ENCODE data around the gene RORC.
"Not testable (repeated sequence)": the region's sequence is repeated elsewhere in the genome, so short reads cannot be mapped to it uniquely, and the experiment has no call there.

The RORC gene

DNA sequence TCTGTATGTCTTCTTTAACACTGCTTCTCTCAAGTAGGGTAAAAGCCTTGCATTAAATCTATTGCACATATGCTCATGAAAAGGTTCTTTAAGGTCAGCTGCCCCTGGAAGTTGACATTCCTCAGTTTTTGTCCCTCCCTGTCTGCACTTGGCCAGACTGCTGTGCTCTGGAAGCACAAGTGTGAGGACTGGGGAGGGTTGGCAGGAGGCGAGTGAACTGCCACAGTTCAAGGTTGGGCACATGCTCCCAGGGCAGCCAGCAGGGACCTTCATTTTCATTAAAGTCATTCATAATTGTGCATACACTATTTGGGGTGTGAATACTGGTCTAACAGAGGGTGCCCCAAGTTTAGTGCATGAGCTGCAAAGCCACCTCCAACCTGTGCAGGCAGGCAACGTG lies 32.8 kb upstream of the RORC start:
- H3K4me3 ChIP-seq (ENCODE audit: low read depth, low read length) = no peak overlapping the region
- TF ChIP-seq, protein P1, sequence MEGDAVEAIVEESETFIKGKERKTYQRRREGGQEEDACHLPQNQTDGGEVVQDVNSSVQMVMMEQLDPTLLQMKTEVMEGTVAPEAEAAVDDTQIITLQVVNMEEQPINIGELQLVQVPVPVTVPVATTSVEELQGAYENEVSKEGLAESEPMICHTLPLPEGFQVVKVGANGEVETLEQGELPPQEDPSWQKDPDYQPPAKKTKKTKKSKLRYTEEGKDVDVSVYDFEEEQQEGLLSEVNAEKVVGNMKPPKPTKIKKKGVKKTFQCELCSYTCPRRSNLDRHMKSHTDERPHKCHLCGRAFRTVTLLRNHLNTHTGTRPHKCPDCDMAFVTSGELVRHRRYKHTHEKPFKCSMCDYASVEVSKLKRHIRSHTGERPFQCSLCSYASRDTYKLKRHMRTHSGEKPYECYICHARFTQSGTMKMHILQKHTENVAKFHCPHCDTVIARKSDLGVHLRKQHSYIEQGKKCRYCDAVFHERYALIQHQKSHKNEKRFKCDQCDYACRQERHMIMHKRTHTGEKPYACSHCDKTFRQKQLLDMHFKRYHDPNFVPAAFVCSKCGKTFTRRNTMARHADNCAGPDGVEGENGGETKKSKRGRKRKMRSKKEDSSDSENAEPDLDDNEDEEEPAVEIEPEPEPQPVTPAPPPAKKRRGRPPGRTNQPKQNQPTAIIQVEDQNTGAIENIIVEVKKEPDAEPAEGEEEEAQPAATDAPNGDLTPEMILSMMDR (IDR thresholded peaks at IDR 0.05; ENCODE audit: low read depth, low read length) = no peak

DNA sequence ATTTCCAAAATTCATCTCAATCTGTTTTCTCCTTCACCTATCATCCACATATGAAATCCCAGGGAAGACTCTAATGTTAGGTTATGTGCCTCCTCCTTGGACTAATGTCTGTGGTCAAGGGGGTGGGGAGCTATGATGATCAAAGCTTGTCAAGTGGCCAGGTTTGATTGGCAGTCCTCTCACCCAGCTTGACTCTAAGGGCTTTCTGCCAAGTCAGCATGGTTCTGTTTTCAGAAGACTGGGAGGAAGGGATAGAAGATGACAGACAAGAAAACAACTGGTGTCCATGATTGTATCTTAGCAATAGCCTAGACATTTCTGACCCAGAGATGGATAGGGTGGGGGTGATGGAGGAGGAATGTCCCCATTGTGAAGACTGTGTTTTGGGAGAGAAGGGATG lies 31.0 kb upstream of the RORC start:
- TF ChIP-seq, protein P1 (IDR thresholded peaks at IDR 0.05; ENCODE audit: low read depth, low read length) = no peak
- no peak overlapping the region for H3K4me3 ChIP-seq (ENCODE audit: low read depth, low read length)

DNA sequence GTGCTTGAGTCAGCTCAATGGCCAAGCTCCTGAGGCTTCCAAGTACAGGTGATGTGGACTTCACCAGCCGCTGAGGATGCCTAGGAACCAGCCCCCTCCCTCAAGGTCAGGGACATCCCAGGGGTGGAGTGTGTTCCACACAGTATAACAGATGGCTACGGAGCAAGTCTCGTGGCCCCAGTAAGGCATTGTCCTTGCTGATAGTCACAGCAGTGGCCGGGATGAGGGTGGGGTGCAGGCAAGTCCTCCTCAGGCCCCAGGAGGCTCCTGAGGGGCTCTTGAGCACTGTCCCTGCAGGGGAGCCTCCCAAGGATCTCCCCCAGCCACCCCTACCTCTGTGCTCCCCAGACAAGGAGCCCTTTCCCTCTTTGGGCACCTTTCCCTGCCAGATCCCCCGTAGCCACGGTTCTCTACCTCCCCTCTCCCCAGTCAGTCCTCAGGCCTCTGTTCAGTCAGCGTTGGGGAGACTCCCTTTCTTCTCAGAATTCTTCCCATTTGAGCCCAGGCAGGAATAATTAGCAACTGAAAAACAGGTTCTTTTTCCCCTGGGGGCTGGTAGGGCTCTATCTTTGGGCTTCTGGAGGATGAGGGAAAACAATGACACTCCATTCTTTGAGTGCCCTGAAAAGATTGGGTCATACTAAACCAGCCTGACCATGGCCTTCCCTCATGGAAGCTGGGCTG lies 29.0 kb upstream of the RORC start:
- H3K4me3 ChIP-seq (ENCODE audit: low read depth, low read length) = no peak overlapping the region
- TF ChIP-seq, protein P1 (IDR thresholded peaks at IDR 0.05; ENCODE audit: low read depth, low read length) = no peak

DNA sequence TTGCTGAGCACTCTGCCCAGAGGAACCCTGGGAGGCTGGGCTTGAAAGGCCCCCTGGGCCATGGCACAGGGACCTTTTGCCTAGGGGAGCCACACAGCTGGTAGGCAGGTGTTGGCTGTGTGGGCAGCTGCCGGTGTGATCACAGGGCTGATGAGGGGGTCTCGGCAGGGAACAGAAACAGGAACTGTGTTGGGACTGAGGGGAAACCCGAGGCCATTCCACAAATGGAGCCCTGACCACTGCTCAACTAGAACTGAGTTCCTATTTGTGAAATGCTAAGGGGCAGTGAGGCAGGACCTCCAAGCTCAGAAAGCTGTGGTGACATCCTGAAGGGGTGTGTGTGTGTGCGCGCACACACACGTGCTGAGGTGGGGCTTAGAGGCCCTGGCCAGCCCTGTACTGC lies 28.3 kb upstream of the RORC start:
- TF ChIP-seq, protein P1 (IDR thresholded peaks at IDR 0.05; ENCODE audit: low read depth, low read length) = no peak
- H3K4me3 ChIP-seq (ENCODE audit: low read depth, low read length) = no peak overlapping the region

DNA sequence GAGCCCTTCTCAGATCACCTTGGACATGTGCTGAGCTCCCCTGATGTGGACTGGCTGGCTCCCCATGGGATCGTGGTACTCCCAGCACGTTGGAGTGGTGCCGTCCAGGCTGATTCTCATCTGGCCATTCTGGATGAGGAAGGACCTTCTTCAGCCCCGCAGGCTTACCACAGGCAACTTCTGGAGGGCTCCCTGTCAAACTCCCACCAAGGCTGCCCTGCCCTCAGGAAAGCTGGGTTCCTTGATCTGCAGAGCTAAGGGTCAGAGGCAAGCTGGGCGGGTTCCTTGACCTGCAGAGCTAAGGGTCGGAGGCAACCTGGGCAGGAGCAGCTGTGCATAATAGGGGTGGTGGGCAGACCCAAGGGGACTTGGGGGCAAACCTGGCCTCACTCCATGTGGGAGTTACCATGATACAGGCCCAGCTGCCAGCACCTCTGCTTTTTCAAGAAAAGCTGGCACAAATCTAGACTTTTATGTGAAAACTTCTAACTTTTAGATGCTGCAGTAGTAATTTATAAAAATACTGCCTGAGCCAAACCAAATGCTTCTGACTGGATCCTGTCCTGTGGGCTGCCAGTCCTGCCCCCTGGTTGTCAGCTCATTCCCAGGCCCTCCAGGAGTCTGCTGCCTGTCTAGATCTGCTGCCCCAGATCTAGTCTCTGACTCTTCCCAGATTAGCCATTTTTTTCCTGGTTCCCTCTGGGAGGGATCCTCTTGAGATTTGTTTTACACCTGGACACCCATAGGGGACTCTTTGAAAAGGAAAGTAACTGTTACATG lies 27.5 kb upstream of the RORC start:
- TF ChIP-seq, protein P1 (IDR thresholded peaks at IDR 0.05; ENCODE audit: low read depth, low read length) = no peak
- H3K4me3 ChIP-seq (ENCODE audit: low read depth, low read length) = no peak overlapping the region

DNA sequence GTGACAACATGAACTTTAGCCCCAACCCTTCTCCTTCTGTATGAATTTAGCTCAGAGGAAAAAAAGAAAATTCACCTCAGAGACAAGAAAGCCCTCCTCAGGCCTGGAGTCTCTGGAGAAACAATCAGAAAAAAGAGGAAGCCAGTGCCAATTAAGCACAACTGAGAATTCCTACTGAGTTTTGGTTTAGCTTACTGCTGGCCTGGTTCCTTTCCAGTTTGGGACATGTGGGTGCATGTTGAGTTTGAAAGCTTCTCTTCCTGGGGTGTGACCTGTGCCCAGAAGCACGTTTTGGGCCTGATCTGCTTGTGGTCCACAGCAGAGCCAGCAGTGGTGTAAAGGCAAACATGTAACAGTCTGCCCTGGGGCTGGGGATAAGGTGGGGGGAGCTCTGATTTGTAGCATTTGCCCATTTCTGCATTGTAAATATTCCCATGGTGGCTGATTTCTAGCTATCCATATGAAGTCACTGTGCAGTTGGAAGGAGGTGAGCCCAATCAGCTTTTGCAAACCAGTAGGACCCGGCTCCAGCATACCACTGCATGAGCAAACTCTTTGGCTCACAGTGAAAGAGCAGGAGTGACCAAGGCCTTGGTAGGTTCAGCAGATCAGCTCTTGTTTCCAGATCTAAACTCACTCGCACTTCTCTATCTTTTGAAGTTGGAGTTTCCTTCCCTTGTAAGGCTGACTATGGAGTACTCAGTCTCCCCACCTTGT lies 26.6 kb upstream of the RORC start:
- TF ChIP-seq, protein P1 (IDR thresholded peaks at IDR 0.05; ENCODE audit: low read depth, low read length) = no peak

DNA sequence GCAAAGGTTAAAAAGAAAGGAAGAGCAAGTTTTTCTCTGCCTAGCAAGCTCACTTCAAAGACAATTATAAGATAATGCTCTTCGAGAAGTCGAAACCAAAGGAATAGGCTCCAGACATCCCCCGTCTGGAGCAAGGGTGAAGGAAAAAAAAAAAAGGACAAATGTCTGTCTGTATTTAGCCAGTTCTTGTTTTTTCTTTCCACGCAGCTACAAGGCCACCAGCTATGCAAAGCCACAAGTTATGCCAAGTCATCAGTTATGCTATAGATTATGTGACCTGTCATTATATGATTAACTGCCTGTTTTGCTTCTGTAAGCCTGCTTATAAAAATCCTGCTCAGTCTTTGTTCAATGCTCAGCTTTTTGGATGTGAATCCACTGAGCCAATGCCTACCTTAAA lies 24.3 kb upstream of the RORC start:
- TF ChIP-seq, protein P1 (IDR thresholded peaks at IDR 0.05; ENCODE audit: low read depth, low read length) = no peak
- no peak overlapping the region for H3K4me3 ChIP-seq (ENCODE audit: low read depth, low read length)

More for the DNA sequence above, 26.6 kb upstream of the RORC start:
- H3K4me3 ChIP-seq (ENCODE audit: low read depth, low read length) = no peak overlapping the region

DNA sequence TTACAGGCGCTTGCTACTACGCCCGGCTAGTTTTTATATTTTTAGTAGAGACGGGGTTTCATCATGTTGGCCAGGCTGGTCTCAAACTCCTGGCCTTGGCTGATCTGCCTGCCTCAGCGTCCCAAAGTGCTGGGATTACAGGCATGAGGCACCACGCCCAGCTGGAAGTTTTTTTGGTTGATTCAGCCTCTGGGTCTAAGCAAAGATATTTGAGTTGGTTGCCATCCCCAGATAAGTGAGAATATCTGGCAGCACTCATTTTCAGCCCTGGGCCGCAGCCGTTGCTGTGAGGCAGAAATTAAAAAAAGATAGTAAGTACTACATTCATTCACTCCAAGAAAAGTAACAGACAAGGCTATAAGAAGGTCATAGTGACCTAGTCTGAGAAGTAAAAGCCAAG lies 23.9 kb upstream of the RORC start:
- H3K4me3 ChIP-seq (ENCODE audit: low read depth, low read length) = not testable (repeated sequence)
